GM23248 (cell line): ENCODE data around the gene DPP6.
"Not testable (repeated sequence)": the region's sequence is repeated elsewhere in the genome, so short reads cannot be mapped to it uniquely, and the experiment has no call there.

Experiments used
- EZH2 ChIP-seq: fragments of 200-600 bp; sonication (generic); IDR thresholded peaks from 2 replicates; pipeline ENCODE4 v1.6.1; 2018; ENCODE audit warnings: antibody characterized with exemption, mild to moderate bottlenecking; ENCODE audit not compliant: insufficient read depth, poor library complexity, severe bottlenecking
- EZH2phosphoT487 ChIP-seq: fragments of 200-600 bp; sonication (generic); IDR thresholded peaks from 2 replicates; pipeline ENCODE4 v1.6.1; 2018; ENCODE audit warnings: antibody characterized with exemption, moderate library complexity, mild to moderate bottlenecking, low read depth; ENCODE audit not compliant: insufficient read depth

- TF ChIP-seq EZH2, EZH2phosphoT487: not testable (repeated sequence)
Observed at GRCh38 chr7:154162921-154163320, 110.7 kb downstream of the DPP6 start.
